Measurements from ENCODE around the gene RTEL1.

RTEL1 gene

GRCh38 chr20:63689046-63690002 is 31.2 kb downstream of the RTEL1 start:
- DNase-seq (ENCODE audit: low read depth) = no peak

- no peak for DNase-seq (ENCODE audit: low read depth)
Observed at GRCh38 chr20:63690003-63690897, 32.1 kb downstream of the RTEL1 start.

GRCh38 chr20:63690898-63691710 is 33.0 kb downstream of the RTEL1 start:
- DNase-seq (ENCODE audit: low read depth) = no peak

- DNase-seq (ENCODE audit: low read depth) = no peak
Observed at GRCh38 chr20:63691711-63692435, 33.8 kb downstream of the RTEL1 start.

- DNase-seq (ENCODE audit: low read depth) = no peak
Observed at GRCh38 chr20:63692436-63693082, 34.4 kb downstream of the RTEL1 start.

GRCh38 chr20:63693083-63693732 is 35.1 kb downstream of the RTEL1 start:
- no peak for DNase-seq (ENCODE audit: low read depth)

GRCh38 chr20:63693733-63694583 is 35.8 kb downstream of the RTEL1 start:
- no peak for DNase-seq (ENCODE audit: low read depth)

- no peak for DNase-seq (ENCODE audit: low read depth)
Observed at GRCh38 chr20:63694584-63695423, 36.7 kb downstream of the RTEL1 start.

- DNase-seq (ENCODE audit: low read depth) = no peak
Observed at GRCh38 chr20:63695424-63696305, 37.6 kb downstream of the RTEL1 start.

GRCh38 chr20:63696306-63696627 is 38.2 kb downstream of the RTEL1 start:
- no peak for DNase-seq (ENCODE audit: low read depth)

- DNase-seq (ENCODE audit: low read depth) = no peak
Observed at GRCh38 chr20:63696628-63697356, 38.7 kb downstream of the RTEL1 start, which contains the start of gene TNFRSF6B. Gene TNFRSF6B, plus strand, starts transcription at chr20:63696652. Its CDS starts 116 bp downstream, at chr20:63696768.

GRCh38 chr20:63697357-63697867 is 39.3 kb downstream of the RTEL1 start:
- no peak for DNase-seq (ENCODE audit: low read depth)

- DNase-seq (ENCODE audit: low read depth) = no peak
Observed at GRCh38 chr20:63697868-63698545, 39.9 kb downstream of the RTEL1 start.

GRCh38 chr20:63698739-63699465 is 40.8 kb downstream of the RTEL1 start:
- peak; percentile 27 for DNase-seq (ENCODE audit: low read depth)
